ENCODE measurements around the gene SOBP.
"Not testable (repeated sequence)": the region's sequence is repeated elsewhere in the genome, so short reads cannot be mapped to it uniquely, and the experiment has no call there.

SOBP gene

GRCh38 chr6:107488875-107489635, 862 bp upstream of the SOBP start:
- peak in 1 of 3 experiments; percentile 9 for DNase-seq (ENCODE audit: low read depth in 3 of 3)

- DNase-seq (ENCODE audit: low read depth in 3 of 3): peak in 1 of 3 experiments; percentile 8
Observed at GRCh38 chr6:107490566-107491137, 735 bp downstream of the SOBP start.

- no peak for DNase-seq (ENCODE audit: low read depth in 3 of 3)
Observed at GRCh38 chr6:107491138-107491609, 1.3 kb downstream of the SOBP start.

GRCh38 chr6:107491760-107492660, 2.1 kb downstream of the SOBP start:
- no peak for DNase-seq (ENCODE audit: low read depth in 3 of 3)

- DNase-seq (ENCODE audit: low read depth in 3 of 3): no peak
Observed at GRCh38 chr6:107493158-107494057, 3.5 kb downstream of the SOBP start.

GRCh38 chr6:107495196-107495643, 5.3 kb downstream of the SOBP start:
- DNase-seq (ENCODE audit: low read depth in 3 of 3): no peak

GRCh38 chr6:107495971-107496370, 6.1 kb downstream of the SOBP start:
- no peak for DNase-seq (ENCODE audit: low read depth in 3 of 3)

- DNase-seq (ENCODE audit: low read depth in 3 of 3): no peak
Observed at GRCh38 chr6:107496892-107497684, 7.2 kb downstream of the SOBP start.

GRCh38 chr6:107504270-107505026, 14.5 kb downstream of the SOBP start:
- DNase-seq (ENCODE audit: low read depth in 3 of 3): no peak

- no peak for DNase-seq (ENCODE audit: low read depth in 3 of 3)
Observed at GRCh38 chr6:107506145-107506544, 16.2 kb downstream of the SOBP start.

- no peak for DNase-seq (ENCODE audit: low read depth in 3 of 3)
Observed at GRCh38 chr6:107509506-107509905, 19.6 kb downstream of the SOBP start.

- no peak for DNase-seq (ENCODE audit: low read depth in 3 of 3)
Observed at GRCh38 chr6:107510108-107510507, 20.2 kb downstream of the SOBP start.

GRCh38 chr6:107511511-107511993, 21.6 kb downstream of the SOBP start:
- DNase-seq (ENCODE audit: low read depth in 3 of 3): no peak

GRCh38 chr6:107513214-107513613, 23.3 kb downstream of the SOBP start:
- DNase-seq (ENCODE audit: low read depth in 3 of 3): no peak

- no peak for DNase-seq (ENCODE audit: low read depth in 3 of 3)
Observed at GRCh38 chr6:107515955-107516354, 26.0 kb downstream of the SOBP start.

GRCh38 chr6:107517274-107517673, 27.4 kb downstream of the SOBP start:
- no peak for DNase-seq (ENCODE audit: low read depth in 3 of 3)

GRCh38 chr6:107519224-107519623, 29.3 kb downstream of the SOBP start:
- DNase-seq (ENCODE audit: low read depth in 3 of 3): not testable (repeated sequence)

GRCh38 chr6:107520706-107521105, 30.8 kb downstream of the SOBP start:
- DNase-seq (ENCODE audit: low read depth in 3 of 3): not testable (repeated sequence)

- DNase-seq (ENCODE audit: low read depth in 3 of 3): no peak
Observed at GRCh38 chr6:107523054-107523791, 33.3 kb downstream of the SOBP start.
